ENCODE data around the gene CALM3.

Gene CALM3

GRCh38 chr19:46639358-46640182 lies 38.4 kb downstream of the CALM3 start:
- DNase-seq: no peak

- DNase-seq: no peak
Measured at GRCh38 chr19:46640656-46641055, 39.5 kb downstream of the CALM3 start.

- no peak for DNase-seq
Measured at GRCh38 chr19:46644720-46645119, 43.6 kb downstream of the CALM3 start.

GRCh38 chr19:46646402-46646801 lies 45.3 kb downstream of the CALM3 start:
- DNase-seq: no peak

GRCh38 chr19:46648060-46648960 lies 47.2 kb downstream of the CALM3 start:
- DNase-seq: no peak

- DNase-seq: no peak
Measured at GRCh38 chr19:46648961-46649960, 48.1 kb downstream of the CALM3 start.

GRCh38 chr19:46650445-46650844 lies 49.3 kb downstream of the CALM3 start:
- DNase-seq: no peak

- no peak for DNase-seq
Measured at GRCh38 chr19:46654621-46655152, 53.6 kb downstream of the CALM3 start.

GRCh38 chr19:46656541-46656940 lies 55.4 kb downstream of the CALM3 start:
- no peak for DNase-seq

GRCh38 chr19:46659151-46660007 lies 58.2 kb downstream of the CALM3 start:
- no peak for DNase-seq

GRCh38 chr19:46660008-46660517 lies 58.9 kb downstream of the CALM3 start:
- no peak for DNase-seq

Measured in activated CD4-positive, alpha-beta T cell treated with anti-CD3 and anti-CD28 coated beads, Interleukin-2, amount 50 U/mL, for 4 hours (primary cell).